Uterus (tissue), 4 donors: Measurements from ENCODE around the gene DNAAF9. TPM values are rescaled to one million over a fixed set of nuclear protein-coding genes. Genes with fewer than 3 reads are reported as not detected.

Experiments
- DNase-seq, 2 donors: peaks; one replicate each; pipeline ENCODE4 v3.0.0-alpha.2; 2019 to 2020
- H3K27ac ChIP-seq, 2 donors: fragments of 200-600 bp; sonication (generic); 1 replicate in 1 of 2; 2 replicates in 1 of 2; pipeline ENCODE4 v1.5.1; 2016 to 2018
- H3K27me3 ChIP-seq, 2 donors: fragments of 200-600 bp; sonication (generic); one replicate each; pipeline ENCODE4 v1.5.1; 2018 to 2019; ENCODE audit warnings: control low read depth in 1 of 2
- H3K36me3 ChIP-seq, 2 donors: fragments of 200-600 bp; sonication (generic); one replicate each; pipeline ENCODE4 v1.5.1; 2019; ENCODE audit warnings: control low read depth in 1 of 2
- H3K4me1 ChIP-seq, 2 donors: fragments of 200-600 bp; sonication (generic); one replicate each; pipeline ENCODE4 v1.5.1; 2018 to 2019; ENCODE audit warnings: control low read depth in 1 of 2
- H3K4me3 ChIP-seq, 2 donors: fragments of 200-600 bp; sonication (generic); 1 replicate in 1 of 2; 2 replicates in 1 of 2; pipeline ENCODE4 v1.5.1; 2018 to 2019; ENCODE audit warnings: mild to moderate bottlenecking in 1 of 2
- H3K9me3 ChIP-seq, 2 donors: fragments of 200-600 bp; sonication (generic); one replicate each; pipeline ENCODE4 v1.5.1; 2019; ENCODE audit warnings: control low read depth in 1 of 2
- CTCF ChIP-seq, 4 experiments: fragments of 200-600 bp in 2 of 4; fragments of 450-650 bp in 2 of 4; sonication (generic) in 2 of 4; IDR thresholded peaks; one replicate each; pipeline ENCODE4 v1.5.1; 2016 to 2019; ENCODE audit warnings: antibody characterized with exemption in 4 of 4, mild to moderate bottlenecking in 2 of 4, moderate library complexity in 1 of 4
- POLR2A ChIP-seq, 2 donors: fragments of 450-650 bp; IDR thresholded peaks; one replicate each; pipeline ENCODE4 v1.6.1; 2016; ENCODE audit warnings: antibody characterized with exemption in 2 of 2, mild to moderate bottlenecking in 1 of 2, moderate library complexity in 1 of 2
- intact Hi-C: fragments of 100-400 bp; cut with DNase I; formaldehyde crosslinking; loops from one replicate; pipeline ENCODE4 v1.15.1; 2023; ENCODE audit warnings: low total_unique reads
- total RNA-seq, 4 donors: library from RNA; depleted of rRNA in 3 of 4; stranded (reverse); fragments of >200 nt in 3 of 4; gene quantifications; one replicate each; pipeline versions ENCODE4 v1.1.0 to v1.2.4, GENCODE V29; 2014 to 2023
- donor health status: DM: yes; HTN: yes; CAD: no.

Gene DNAAF9
- total RNA-seq, 4 donors from 2014 or later = 5.6 to 25.2 (median 17.3) TPM

GRCh38 chr20:3405696-3406358 lies 1.6 kb downstream of the DNAAF9 start:
- no peaks in the 10 kb centered on the region for H3K27me3 ChIP-seq
- H3K9me3 ChIP-seq = no peaks in the 10 kb centered on the region
- no peaks in the 10 kb centered on the region for H3K4me1 ChIP-seq
- H3K4me3 ChIP-seq = peak overlapping the region; percentile 82 to 85
- TF ChIP-seq POLR2A (IDR thresholded peaks at IDR 0.05) (no peak), CTCF (IDR thresholded peaks at IDR 0.05) (no peak)
- DNase-seq = no peak
- H3K36me3 ChIP-seq = no peaks in the 10 kb centered on the region
- intact Hi-C loops = no loop called here
- H3K27ac ChIP-seq = peak overlapping the region; percentile 90 to 93

- Histone ChIP-seq H3K36me3 (no peaks in the 10 kb centered on the region), H3K4me3 (no peak overlapping the region), H3K4me1 (no peaks in the 10 kb centered on the region), H3K27ac (peak overlapping the region in 1 of 2 donors; percentile 90), H3K27me3 (no peaks in the 10 kb centered on the region), H3K9me3 (no peaks in the 10 kb centered on the region)
- no peak for TF ChIP-seq POLR2A (IDR thresholded peaks at IDR 0.05)
- no peak for TF ChIP-seq CTCF (IDR thresholded peaks at IDR 0.05)
- intact Hi-C loops = no loop called here
- no peak for DNase-seq
Observed at GRCh38 chr20:3405139-3405538, 2.3 kb downstream of the DNAAF9 start.

- Histone ChIP-seq H3K27ac (no peak overlapping the region), H3K27me3 (no peaks in the 10 kb centered on the region), H3K4me3 (no peak overlapping the region), H3K9me3 (no peaks in the 10 kb centered on the region), H3K36me3 (no peaks in the 10 kb centered on the region), H3K4me1 (no peaks in the 10 kb centered on the region)
- TF ChIP-seq CTCF (IDR thresholded peaks at IDR 0.05) = no peak
- no peak for TF ChIP-seq POLR2A (IDR thresholded peaks at IDR 0.05)
- DNase-seq = no peak
- intact Hi-C loops = no loop called here
Observed at GRCh38 chr20:3404402-3404801, 3.1 kb downstream of the DNAAF9 start.

- no peak for DNase-seq
- intact Hi-C loops = no loop called here
- Histone ChIP-seq H3K27ac (no peak overlapping the region), H3K4me1 (no peaks in the 10 kb centered on the region), H3K36me3 (no peaks in the 10 kb centered on the region), H3K27me3 (no peaks in the 10 kb centered on the region), H3K4me3 (no peak overlapping the region), H3K9me3 (no peaks in the 10 kb centered on the region)
- TF ChIP-seq CTCF (IDR thresholded peaks at IDR 0.05) = no peak
- TF ChIP-seq POLR2A (IDR thresholded peaks at IDR 0.05) = no peak
Observed at GRCh38 chr20:3403741-3404140, 3.7 kb downstream of the DNAAF9 start.

- TF ChIP-seq CTCF (IDR thresholded peaks at IDR 0.05) (no peak), POLR2A (IDR thresholded peaks at IDR 0.05) (no peak)
- intact Hi-C loops = no loop called here
- Histone ChIP-seq H3K9me3 (no peaks in the 10 kb centered on the region), H3K4me1 (no peaks in the 10 kb centered on the region), H3K27me3 (no peaks in the 10 kb centered on the region), H3K27ac (no peak overlapping the region), H3K4me3 (no peak overlapping the region), H3K36me3 (no peaks in the 10 kb centered on the region)
- DNase-seq = no peak
Observed at GRCh38 chr20:3402453-3402852, 5.0 kb downstream of the DNAAF9 start.
